RKO (cell line): Measurements from ENCODE around the gene HCST.

Experiments
- DNase-seq: peaks from one replicate; pipeline ENCODE4 v3.0.0-alpha.2; 2016; ENCODE audit warnings: low spot score

The HCST gene

GRCh38 chr19:35937345-35938281 is 35.3 kb downstream of the HCST start:
- DNase-seq: no peak

- no peak for DNase-seq
These were observed 36.2 kb downstream of the HCST start for GRCh38 chr19:35938282-35939224.

- no peak for DNase-seq
These were observed 37.2 kb downstream of the HCST start for GRCh38 chr19:35939307-35940077.

GRCh38 chr19:35940078-35940775 is 37.9 kb downstream of the HCST start:
- no peak for DNase-seq

- DNase-seq: no peak
These were observed 38.5 kb downstream of the HCST start for GRCh38 chr19:35940839-35941238.

- DNase-seq: no peak
These were observed 39.9 kb downstream of the HCST start for GRCh38 chr19:35942235-35942634.

GRCh38 chr19:35943321-35944301 is 41.3 kb downstream of the HCST start:
- DNase-seq: no peak

GRCh38 chr19:35944556-35944955 is 42.2 kb downstream of the HCST start:
- no peak for DNase-seq

- no peak for DNase-seq
These were observed 42.9 kb downstream of the HCST start for GRCh38 chr19:35945121-35945790.

GRCh38 chr19:35946203-35946602 is 43.9 kb downstream of the HCST start:
- no peak for DNase-seq

GRCh38 chr19:35949131-35949530 is 46.8 kb downstream of the HCST start:
- DNase-seq: no peak
